M059J (cell line): ENCODE measurements around the gene TRIM37. TPM values are rescaled to one million over a fixed set of nuclear protein-coding genes. Genes with fewer than 3 reads are reported as not detected.
A peak's percentile ranks its signal among the peaks of the same experiment; 100 is the strongest.
"Not testable (repeated sequence)": the region's sequence is repeated elsewhere in the genome, so short reads cannot be mapped to it uniquely, and the experiment has no call there.

Experiments
- DNase-seq: peaks from one replicate; pipeline ENCODE4 v3.0.0-alpha.2; 2012; ENCODE audit warnings: low read depth
- total RNA-seq: library from RNA; depleted of rRNA; stranded (reverse); fragments of >200 nt; shearing (Covaris generic); gene quantifications from 2 replicates; pipeline ENCODE4 v1.2.3, GENCODE V29; 2014; rRNA removed

The TRIM37 gene, protein sequence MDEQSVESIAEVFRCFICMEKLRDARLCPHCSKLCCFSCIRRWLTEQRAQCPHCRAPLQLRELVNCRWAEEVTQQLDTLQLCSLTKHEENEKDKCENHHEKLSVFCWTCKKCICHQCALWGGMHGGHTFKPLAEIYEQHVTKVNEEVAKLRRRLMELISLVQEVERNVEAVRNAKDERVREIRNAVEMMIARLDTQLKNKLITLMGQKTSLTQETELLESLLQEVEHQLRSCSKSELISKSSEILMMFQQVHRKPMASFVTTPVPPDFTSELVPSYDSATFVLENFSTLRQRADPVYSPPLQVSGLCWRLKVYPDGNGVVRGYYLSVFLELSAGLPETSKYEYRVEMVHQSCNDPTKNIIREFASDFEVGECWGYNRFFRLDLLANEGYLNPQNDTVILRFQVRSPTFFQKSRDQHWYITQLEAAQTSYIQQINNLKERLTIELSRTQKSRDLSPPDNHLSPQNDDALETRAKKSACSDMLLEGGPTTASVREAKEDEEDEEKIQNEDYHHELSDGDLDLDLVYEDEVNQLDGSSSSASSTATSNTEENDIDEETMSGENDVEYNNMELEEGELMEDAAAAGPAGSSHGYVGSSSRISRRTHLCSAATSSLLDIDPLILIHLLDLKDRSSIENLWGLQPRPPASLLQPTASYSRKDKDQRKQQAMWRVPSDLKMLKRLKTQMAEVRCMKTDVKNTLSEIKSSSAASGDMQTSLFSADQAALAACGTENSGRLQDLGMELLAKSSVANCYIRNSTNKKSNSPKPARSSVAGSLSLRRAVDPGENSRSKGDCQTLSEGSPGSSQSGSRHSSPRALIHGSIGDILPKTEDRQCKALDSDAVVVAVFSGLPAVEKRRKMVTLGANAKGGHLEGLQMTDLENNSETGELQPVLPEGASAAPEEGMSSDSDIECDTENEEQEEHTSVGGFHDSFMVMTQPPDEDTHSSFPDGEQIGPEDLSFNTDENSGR
- 17.0 and 35.7 TPM in 2 replicates for total RNA-seq

DNA sequence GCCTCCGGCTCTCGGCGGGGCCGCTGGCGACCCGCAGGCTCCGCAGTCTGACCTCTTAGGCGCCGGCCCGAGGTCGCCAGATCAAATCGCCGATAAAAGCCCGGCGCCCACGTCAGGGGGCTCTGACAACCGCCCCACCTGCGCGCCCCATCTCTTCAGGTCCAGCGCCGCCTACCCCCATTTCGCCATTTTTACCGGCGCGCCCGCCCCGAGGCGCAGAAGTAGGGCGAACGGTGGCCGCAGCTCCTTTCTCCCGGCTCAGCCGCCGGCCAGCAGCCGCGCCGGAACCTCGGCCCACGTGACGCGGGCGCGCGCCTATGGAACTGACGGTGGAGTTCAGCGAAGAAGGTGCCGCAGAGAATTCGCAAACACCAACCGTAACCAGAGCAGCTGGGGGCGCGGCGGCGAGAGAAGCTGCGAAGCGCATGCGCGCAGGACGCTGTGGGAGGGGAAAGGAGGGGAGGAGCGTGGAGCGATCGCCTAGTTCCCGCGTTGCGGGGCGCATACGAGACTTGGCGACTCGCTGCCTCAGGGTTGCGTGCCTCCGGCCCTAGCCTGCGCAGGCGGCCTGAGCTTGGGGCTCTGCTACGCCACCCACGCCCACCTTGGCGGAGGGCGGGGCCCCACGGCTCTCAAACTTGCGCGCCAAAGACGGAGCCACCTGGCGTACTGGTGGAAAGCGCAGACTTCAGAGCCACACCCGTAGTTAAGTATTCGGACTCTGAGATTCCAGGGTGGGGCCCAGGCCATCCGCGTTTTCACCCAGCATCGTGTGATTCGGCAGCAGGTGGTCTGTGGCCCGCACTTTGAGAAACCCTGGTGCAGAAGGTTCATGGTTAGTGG lies at the start of gene TRIM37:
Gene TRIM37, minus strand, starts transcription at position 418 of the 843 bp plus-strand sequence. CDS start 419 bp downstream, outside the sequence.
- DNase-seq = peak; percentile 97

DNA sequence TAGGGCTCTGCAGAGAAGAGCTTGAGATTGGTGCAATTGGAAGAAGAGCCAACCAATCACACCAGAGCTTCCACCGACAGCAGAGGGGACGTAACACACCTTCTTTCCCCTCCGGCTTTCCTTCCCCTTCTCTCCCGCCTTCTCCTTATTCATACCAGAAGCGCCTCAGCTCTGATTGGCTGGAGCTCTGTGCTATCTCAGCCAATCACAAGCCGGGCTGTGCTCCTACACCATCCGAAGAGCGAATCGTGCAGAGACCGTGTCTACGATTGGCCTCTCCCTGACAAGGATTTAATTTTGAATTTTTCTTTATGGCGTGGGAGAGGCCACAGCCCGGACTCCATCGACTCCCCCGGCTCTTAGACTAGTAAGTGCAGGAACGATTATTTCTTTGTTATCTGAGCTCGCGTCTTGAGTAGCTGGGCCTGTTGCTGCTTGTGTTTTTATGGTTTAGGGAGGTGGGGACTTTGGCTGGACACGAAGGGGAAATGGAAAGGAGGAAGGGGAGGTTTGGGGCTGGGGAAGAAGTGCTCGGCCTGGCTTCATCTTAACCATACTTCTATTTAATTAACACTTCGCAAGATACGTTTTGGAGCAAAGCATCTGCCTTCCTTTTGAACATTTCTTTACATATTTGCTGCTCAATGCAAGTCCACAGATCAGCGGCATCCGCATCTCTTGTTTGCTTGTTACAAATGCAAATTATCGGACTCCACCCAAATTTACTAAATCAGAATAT lies 48.9 kb upstream of the TRIM37 start, which contains the start of gene PRR11:
Gene PRR11, plus strand, starts transcription at position 308 of the 739 bp plus-strand sequence. CDS start 14,007 bp downstream, outside the sequence.
- DNase-seq = peak; percentile 100

DNA sequence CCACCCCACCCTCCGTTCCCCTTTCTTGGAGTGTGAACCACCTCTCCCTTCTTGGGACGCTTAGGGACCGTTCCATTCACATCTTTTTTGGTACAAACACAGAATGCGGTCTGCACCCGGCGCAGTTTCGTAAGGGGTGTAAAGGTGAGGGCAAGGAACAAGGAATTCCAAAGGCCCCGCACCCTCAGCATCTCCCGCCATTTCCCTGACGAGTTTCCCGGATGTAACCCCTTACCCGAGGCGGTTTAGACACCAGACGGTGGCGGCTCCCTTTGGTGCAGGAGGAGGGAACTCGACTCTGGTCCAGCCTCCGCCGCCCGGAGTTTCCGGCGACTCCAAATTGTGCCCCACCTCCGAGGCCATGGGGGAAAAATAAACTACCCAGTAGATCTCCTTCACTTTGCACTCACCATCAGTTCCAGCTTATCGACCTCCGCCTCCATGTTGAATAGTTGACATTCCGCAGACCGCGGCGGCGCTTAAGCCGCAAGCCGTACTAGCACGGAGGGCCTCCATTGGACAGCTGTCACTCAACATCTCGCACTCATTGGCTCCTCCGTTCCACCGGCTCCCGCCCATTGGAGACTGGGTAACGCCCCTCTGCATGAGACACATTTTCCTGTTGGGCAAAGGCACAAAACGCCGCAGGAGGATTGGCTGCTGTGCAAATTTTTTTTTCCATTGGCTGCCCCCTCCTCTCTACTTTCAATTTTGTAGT lies 48.2 kb upstream of the TRIM37 start, which contains the start of gene SKA2:
Gene SKA2, minus strand, starts transcription at position 466 of the 718 bp plus-strand sequence. Its CDS starts 23 bp downstream, at position 443.
- no peak for DNase-seq

DNA sequence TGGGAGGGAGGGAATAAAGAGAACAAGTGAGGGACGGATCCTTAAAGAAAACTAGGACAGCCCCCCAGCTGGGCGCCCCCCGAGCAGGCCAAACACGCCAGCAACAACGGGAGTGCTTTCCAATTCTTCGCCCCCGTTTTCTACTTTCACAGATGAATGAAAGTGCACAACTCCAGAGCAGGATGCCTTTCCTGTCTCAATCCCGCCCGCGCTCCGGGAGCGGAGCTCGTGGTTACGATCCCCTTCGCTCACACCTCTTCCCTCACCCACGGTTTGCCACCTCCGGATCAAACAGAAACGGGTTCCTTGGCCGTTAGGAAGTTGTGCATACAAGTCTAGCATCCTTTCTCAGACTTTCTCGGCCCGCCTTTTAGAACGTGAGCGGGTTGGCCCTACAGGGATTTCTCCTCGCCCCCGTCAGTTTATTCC lies 47.6 kb upstream of the TRIM37 start:
- DNase-seq = peak; percentile 70

DNA sequence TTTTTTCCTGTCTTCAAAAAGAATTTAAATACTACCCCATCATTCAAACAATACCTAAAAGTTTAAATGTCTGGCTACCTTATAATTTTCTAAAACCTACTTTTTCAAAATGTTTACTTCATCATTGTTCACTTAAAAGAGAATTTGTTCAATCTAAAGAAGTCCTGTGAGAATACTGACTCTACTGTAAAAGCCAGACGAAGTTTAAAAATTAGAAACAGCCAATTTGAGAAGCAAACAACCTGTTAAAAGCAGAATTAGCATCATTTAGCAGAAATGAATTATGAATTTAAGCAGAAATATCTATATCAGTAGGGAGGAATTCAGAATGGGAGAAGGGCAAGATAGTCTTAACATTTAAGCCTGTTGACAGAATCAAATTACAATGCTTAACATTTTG lies 46.2 kb upstream of the TRIM37 start:
- DNase-seq = no peak

DNA sequence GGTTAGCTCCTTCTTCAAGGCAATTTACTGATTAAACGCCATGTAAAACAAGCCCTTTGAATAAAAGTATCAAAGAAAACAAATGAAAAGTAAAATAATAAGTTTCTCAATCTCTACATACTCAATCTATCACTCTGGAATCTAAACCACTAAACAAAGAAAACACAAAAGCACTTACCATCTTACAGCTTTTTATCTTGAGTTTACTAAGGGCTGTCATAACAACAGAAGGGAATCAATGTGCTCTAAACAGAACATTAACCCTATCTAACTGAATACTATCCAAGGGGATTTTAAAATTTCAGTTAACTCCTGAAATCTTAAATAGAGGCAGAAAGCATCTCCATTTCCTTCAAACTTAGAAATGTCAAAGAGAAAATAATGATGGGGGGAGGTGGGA lies 44.9 kb upstream of the TRIM37 start:
- no peak for DNase-seq

DNA sequence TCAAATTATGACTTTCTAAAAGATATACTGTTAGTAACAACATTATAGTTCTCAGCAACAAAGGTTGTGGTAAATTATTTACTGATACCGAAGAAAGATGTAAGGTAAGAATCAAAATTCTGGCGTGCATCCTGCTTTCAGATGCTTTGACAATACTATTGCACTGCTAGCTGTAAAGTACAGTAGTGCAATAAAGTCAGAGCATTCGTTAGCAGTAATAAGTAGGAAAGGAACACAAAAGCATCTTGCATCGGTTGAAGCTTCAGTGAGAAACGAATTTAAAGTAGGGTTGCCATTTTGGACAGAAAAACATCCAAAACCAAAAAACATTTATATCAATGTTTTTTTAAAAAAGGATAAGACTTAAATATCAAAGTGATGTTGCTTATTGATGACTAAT lies 44.3 kb upstream of the TRIM37 start:
- no peak for DNase-seq

DNA sequence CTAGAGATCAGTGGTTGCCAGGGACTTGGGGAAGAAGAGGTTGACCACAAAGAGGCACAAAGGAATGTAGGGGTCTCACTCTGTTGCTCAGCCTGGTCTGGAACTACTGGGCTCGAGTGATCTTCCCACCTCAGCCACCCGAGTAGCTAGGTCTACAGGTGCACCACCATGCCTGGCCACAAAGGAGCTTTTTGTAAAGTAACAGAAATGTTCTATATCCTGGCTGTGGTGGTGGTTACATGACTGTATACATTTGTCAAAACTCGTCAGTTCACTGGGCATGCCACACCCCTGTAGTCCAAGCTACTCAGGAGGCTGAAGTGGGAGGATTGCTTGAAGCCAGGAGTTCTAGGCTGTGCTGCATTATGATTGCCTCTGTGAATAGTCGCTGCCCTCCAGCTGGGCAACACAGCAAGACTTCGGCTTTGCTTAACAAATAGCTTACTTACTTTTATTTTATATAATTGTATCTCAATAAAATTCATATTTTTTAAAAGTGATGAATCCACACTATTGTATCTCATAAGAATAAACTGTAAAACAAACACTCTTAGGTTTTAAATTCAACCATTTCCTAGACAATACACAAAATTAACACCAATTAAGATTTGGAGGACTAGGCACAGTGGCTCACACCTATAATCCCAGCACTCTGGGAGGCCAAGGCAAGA lies 43.3 kb upstream of the TRIM37 start:
- DNase-seq = peak; percentile 30

DNA sequence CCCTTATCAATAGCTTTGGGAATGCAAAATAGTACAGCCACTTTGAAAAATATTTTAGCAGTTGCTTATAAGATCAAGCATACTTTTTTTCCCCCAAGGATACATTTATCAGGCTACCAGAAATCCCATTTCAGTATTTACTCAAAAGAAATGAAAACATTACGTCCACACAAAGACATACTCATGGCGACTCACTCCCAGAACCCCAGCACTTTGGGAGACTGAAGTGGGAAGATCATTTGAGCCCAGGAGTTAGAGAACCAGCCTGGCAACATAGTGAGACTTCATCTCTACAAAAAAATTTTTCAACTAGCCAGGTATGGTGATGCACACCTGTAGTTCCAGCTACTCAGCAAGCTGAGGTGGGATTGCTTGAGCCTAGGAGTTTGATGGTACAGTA lies 42.4 kb upstream of the TRIM37 start:
- DNase-seq = peak; percentile 68

DNA sequence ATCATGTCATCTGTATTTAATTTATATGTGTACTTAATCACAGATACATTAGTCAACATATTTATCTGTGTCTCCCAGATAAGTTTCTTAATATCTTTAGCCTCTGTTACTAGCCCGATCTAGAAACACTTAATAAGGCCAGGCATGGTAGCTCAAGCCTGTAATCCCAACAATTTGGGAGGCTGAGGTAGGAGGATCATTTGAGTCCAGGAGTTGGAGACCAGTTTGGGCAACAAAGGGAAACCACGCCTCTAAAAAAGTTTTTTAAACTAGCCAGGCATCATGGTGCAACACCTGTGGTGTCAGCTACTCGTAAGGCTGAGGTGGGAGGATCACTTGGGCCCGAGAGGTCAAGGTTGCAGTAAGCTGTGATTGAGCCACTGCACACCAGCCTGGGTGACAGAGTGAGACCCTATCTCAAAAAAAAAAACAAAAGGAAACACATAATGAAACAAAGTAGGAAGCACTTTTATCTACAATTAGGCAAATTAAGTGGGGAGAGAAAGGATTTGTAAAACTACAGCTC lies 39.0 kb upstream of the TRIM37 start:
- DNase-seq = no peak

DNA sequence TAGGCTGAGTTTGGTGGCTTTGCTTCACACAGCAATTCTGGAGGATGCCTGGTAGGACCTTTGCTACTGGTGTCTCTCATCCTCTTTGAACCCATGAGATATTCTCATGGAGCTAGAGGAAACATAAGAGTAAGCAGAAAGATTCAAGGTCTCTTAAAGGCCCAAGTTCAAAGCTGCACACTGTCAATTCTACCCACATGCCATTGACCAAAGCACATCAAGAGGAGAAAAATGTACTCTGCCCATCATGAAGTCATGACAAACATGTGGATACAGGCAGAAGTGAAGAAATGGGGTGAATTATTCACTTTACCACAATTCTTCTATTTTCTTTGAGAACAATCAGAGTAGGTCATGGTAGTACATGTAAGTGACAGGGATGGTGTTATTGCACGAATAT lies 35.2 kb upstream of the TRIM37 start:
- no peak for DNase-seq

DNA sequence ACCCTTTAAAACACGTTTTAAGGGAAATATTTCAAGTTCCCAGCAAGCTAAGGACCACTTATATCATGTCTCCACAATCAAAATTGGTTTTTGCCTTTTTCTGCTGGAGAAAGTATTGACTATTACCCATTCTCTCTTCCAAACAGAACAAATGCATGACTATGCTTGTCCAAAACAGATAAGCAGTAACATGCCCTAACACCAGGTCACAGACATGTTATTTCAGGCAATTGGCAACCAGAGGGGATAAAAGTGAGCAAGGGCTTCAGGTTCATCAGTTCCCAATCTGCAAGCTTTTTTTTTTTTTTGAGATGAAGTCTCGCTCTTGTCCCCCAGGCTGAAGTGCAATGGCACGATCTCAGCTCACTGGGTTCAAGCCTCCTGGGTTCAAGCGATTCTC lies 33.3 kb upstream of the TRIM37 start:
- DNase-seq = no peak

DNA sequence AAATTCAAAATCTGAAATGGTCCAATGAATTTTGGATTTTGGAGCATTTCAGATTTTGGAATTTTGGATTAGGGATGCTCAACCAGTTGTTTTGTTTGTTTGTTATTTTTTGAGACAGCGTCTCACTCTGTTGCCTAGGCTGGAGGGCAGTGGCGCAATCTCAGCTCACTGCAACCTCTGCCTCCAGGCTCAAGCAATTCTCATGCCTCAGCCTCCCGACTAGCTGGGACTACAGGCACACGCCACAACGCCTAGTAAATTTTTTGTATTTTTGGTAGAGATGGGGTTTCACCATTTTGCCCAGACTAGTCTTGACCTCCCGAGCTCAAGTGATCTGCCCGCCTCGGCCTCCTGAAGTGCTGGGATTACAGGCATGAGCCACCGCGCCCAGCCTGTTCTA lies 31.7 kb upstream of the TRIM37 start:
- DNase-seq = not testable (repeated sequence)

DNA sequence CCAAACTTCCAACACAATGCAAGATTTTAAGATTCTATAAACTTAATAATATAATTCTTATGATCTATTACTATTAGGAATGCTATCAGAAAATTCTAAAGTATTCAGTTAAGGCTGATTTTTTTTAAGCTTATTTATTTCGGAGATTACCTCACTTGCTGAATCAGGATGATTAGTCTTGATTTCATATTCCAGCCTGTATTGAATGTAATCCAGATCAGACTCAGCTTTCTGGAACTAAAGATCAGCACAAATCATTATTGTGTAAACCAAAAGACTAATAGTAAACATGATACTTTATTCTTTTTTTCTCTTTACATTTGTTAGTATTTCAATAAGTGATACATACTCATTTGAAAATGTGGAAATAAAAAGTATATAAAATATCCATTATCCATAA lies 24.5 kb upstream of the TRIM37 start:
- no peak for DNase-seq

DNA sequence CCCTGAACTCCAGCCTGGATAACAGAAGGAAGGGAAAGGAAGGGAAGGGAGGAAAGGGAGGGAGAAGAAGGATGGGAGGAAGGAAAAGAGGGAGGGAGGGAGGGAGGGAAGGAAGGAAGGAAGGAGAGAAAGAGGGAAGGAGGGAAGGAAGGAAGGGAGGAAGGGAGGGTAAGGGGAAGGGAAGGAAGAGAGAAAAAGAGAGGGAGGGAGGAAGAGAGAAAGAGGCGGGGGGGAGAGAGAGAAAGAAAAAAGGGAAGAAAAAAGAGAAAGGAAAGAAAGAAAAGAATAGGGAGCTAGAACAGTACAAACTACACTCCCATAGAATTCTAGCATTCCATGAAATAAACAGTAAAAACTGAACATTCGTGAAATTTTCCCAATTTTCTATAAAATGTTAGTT lies 23.1 kb upstream of the TRIM37 start:
- no peak for DNase-seq

DNA sequence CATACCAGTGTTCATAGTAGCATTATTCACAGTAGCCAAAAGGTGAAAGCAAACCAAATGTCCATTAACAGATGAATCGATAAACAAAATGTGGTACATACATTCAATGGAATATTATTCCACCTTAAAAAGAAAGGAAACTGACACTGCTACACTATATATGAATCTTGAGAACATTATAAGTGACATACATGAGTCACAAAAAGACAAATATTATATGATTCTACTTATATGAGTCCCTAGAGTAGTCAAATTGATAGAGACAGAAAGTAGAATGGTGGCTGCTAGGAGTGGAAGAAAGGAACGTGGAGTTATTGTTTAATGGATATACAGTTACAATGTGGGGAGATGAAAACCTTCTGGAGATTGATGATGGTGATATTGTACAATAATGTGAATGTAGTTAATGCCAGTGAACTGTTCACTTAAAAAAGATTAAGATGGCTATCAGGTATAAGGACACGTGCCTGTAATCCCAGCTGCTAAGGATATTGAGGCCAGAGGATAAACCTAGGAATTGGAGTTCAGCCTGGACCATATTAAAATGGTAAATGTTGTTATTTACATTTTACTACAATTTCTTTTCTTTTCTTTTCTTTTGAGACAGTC lies 20.2 kb upstream of the TRIM37 start:
- DNase-seq = no peak

DNA sequence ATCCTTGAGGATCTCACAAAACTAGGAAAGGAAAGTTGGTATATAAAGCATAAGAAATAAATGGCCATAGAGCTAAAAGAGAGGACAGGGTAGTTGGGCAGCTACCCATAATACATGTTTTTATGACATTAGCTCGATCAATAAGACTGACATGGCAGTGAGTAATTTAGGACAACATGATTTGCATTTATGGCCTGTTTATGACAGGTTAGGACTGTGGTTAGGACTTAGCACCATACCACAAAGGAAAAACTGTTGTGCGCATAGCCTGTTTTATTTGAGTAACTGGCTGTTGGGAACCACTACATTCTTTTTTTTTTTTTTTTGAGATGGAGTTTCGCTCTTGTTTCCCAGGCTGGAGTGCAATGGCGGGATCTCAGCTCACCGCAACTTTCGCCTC lies 18.0 kb upstream of the TRIM37 start:
- DNase-seq = peak; percentile 10

DNA sequence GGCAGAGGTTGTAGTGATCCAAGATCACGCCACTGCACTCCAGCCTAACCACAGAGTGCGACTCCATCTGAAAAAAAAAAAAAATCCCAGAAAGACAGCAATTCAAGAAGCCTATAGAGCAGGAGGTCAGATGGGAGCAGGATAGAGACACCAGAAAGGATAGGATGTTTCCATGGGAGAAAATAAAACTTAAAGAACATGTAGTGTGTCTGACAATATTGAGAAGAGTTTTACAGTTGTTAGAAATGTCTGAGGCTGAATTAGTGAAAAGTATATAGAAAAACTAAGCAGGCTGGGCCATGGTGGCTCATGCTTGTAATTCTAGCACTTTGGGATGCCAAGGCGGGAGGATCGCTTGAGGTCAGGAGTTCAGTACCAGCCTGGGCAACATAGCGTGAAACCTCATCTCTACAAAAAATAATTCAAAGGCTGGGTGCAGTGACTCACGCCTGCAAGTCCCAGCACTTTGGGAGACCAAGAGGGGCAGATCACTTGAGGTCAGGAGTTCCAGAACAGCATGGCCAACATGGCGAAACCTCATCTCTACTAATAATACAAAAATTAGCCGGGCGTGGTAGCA lies 15.3 kb upstream of the TRIM37 start:
- peak; percentile 75 for DNase-seq
